GM21423 (cell line): ENCODE results near the gene CMTR1.

Experiments used
- ATAC-seq: cut with Tn5 transposase; IDR thresholded peaks from one replicate; pipeline ENCODE4 v1.9.1; 2021; ENCODE audit warnings: mild to moderate bottlenecking, moderate library complexity; ENCODE audit not compliant: unreplicated experiment

CMTR1 gene

GRCh38 chr6:37511201-37511600, 78.2 kb downstream of the CMTR1 start:
- ATAC-seq, result no peak

- no peak for ATAC-seq
Measured at GRCh38 chr6:37511910-37512399, 78.9 kb downstream of the CMTR1 start.

- no peak for ATAC-seq
Measured at GRCh38 chr6:37512400-37513011, 79.5 kb downstream of the CMTR1 start.

- ATAC-seq, result no peak
Measured at GRCh38 chr6:37513155-37513554, 80.1 kb downstream of the CMTR1 start.

- no peak for ATAC-seq
Measured at GRCh38 chr6:37513576-37513975, 80.6 kb downstream of the CMTR1 start.

GRCh38 chr6:37514321-37514771, 81.3 kb downstream of the CMTR1 start:
- ATAC-seq, result no peak

- no peak for ATAC-seq
Measured at GRCh38 chr6:37514837-37515236, 81.8 kb downstream of the CMTR1 start.

GRCh38 chr6:37515712-37516075, 82.7 kb downstream of the CMTR1 start:
- ATAC-seq, result no peak

- peak; percentile 54 for ATAC-seq
Measured at GRCh38 chr6:37516076-37516919, 83.3 kb downstream of the CMTR1 start.

GRCh38 chr6:37516920-37517405, 83.9 kb downstream of the CMTR1 start:
- ATAC-seq, result no peak

- ATAC-seq, result peak; percentile 33
Measured at GRCh38 chr6:37517411-37517812, 84.4 kb downstream of the CMTR1 start.

- ATAC-seq, result no peak
Measured at GRCh38 chr6:37518116-37518515, 85.1 kb downstream of the CMTR1 start.

GRCh38 chr6:37519461-37519860, 86.4 kb downstream of the CMTR1 start:
- ATAC-seq, result no peak

GRCh38 chr6:37520926-37521325, 87.9 kb downstream of the CMTR1 start:
- no peak for ATAC-seq

- ATAC-seq, result no peak
Measured at GRCh38 chr6:37521674-37522073, 88.7 kb downstream of the CMTR1 start.

GRCh38 chr6:37522836-37523235, 89.8 kb downstream of the CMTR1 start:
- ATAC-seq, result no peak

GRCh38 chr6:37523412-37523811, 90.4 kb downstream of the CMTR1 start:
- ATAC-seq, result no peak

- no peak for ATAC-seq
Measured at GRCh38 chr6:37524025-37524969, 91.3 kb downstream of the CMTR1 start.

- ATAC-seq, result no peak
Measured at GRCh38 chr6:37524970-37525318, 91.9 kb downstream of the CMTR1 start.

- no peak for ATAC-seq
Measured at GRCh38 chr6:37525460-37526357, 92.7 kb downstream of the CMTR1 start.
